A673 (cell line): ENCODE measurements around the gene ADGRL3.

Experiments
- EZH2 ChIP-seq: fragments of 200-600 bp; sonication (generic); IDR thresholded peaks from 2 replicates; pipeline ENCODE4 v1.6.1; 2017; ENCODE audit warnings: borderline replicate concordance, low read depth, mild to moderate bottlenecking, mixed read lengths, antibody characterized with exemption, low read length; ENCODE audit not compliant: poor library complexity, severe bottlenecking
- TF ChIP-seq, protein P1 (sequence below): fragments of 300-800, 200-600 bp; sonication (generic); conservative IDR thresholded peaks from 2 replicates; pipeline ENCODE4 v1.5.1; 2017; ENCODE audit warnings: low read depth, mild to moderate bottlenecking, antibody characterized with exemption, low read length, moderate library complexity, mixed read lengths

- no peak for TF ChIP-seq EZH2
- TF ChIP-seq, protein P1, sequence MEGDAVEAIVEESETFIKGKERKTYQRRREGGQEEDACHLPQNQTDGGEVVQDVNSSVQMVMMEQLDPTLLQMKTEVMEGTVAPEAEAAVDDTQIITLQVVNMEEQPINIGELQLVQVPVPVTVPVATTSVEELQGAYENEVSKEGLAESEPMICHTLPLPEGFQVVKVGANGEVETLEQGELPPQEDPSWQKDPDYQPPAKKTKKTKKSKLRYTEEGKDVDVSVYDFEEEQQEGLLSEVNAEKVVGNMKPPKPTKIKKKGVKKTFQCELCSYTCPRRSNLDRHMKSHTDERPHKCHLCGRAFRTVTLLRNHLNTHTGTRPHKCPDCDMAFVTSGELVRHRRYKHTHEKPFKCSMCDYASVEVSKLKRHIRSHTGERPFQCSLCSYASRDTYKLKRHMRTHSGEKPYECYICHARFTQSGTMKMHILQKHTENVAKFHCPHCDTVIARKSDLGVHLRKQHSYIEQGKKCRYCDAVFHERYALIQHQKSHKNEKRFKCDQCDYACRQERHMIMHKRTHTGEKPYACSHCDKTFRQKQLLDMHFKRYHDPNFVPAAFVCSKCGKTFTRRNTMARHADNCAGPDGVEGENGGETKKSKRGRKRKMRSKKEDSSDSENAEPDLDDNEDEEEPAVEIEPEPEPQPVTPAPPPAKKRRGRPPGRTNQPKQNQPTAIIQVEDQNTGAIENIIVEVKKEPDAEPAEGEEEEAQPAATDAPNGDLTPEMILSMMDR: no peak
Measured at GRCh38 chr4:61549336-61549735, 349.2 kb downstream of the ADGRL3 start.
